NCI-H1105 (cell line): ENCODE measurements around the gene LRCH1.

ENCODE experiments used
- DNase-seq: peaks from one replicate; lab custom pipeline; 2025; lab: John Stamatoyannopoulos, UW

LRCH1 gene

GRCh38 chr13:46799139-46799538 lies 246.2 kb downstream of the LRCH1 start:
- no peak for DNase-seq

- no peak for DNase-seq
These were observed 248.9 kb downstream of the LRCH1 start for GRCh38 chr13:46801858-46802257.
